ENCODE measurements around the gene FOXG1.

FOXG1 gene

GRCh38 chr14:28759653-28760313 lies 6.8 kb upstream of the FOXG1 start:
- in situ Hi-C loops (cut with HindIII; ENCODE audit: low pct_ligation_motif_present, low pct_unique_long_range_greater_than_20kb, low sequenced_read_pairs) = no loop called here

GRCh38 chr14:28760431-28760996 lies 6.1 kb upstream of the FOXG1 start:
- in situ Hi-C loops (cut with HindIII; ENCODE audit: low pct_ligation_motif_present, low pct_unique_long_range_greater_than_20kb, low sequenced_read_pairs) = no loop called here
- DNase-seq = no peak

More at GRCh38 chr14:28759653-28760313, 6.8 kb upstream of the FOXG1 start:
- no peak for DNase-seq

GRCh38 chr14:28761438-28762291 lies 4.9 kb upstream of the FOXG1 start:
- in situ Hi-C loops (cut with HindIII; ENCODE audit: low pct_ligation_motif_present, low pct_unique_long_range_greater_than_20kb, low sequenced_read_pairs) = no loop called here
- DNase-seq = no peak

- DNase-seq = no peak
- in situ Hi-C loops (cut with HindIII; ENCODE audit: low pct_ligation_motif_present, low pct_unique_long_range_greater_than_20kb, low sequenced_read_pairs) = no loop called here
These were observed 4.2 kb upstream of the FOXG1 start for GRCh38 chr14:28762303-28762954.

- in situ Hi-C loops (cut with HindIII; ENCODE audit: low pct_ligation_motif_present, low pct_unique_long_range_greater_than_20kb, low sequenced_read_pairs) = no loop called here
- DNase-seq = no peak
These were observed 3.6 kb upstream of the FOXG1 start for GRCh38 chr14:28762955-28763326.

- DNase-seq = no peak
These were observed 2.8 kb upstream of the FOXG1 start for GRCh38 chr14:28763751-28764256.

GRCh38 chr14:28764257-28765160 lies 2.1 kb upstream of the FOXG1 start:
- DNase-seq = no peak
- in situ Hi-C loops (cut with HindIII; ENCODE audit: low pct_ligation_motif_present, low pct_unique_long_range_greater_than_20kb, low sequenced_read_pairs) = no loop called here

More at GRCh38 chr14:28763751-28764256, 2.8 kb upstream of the FOXG1 start:
- in situ Hi-C loops (cut with HindIII; ENCODE audit: low pct_ligation_motif_present, low pct_unique_long_range_greater_than_20kb, low sequenced_read_pairs) = no loop called here

- no peak for DNase-seq
- in situ Hi-C loops (cut with HindIII; ENCODE audit: low pct_ligation_motif_present, low pct_unique_long_range_greater_than_20kb, low sequenced_read_pairs) = no loop called here
These were observed 1.3 kb upstream of the FOXG1 start for GRCh38 chr14:28765169-28765830.

- no peak for DNase-seq
These were observed 637 bp upstream of the FOXG1 start for GRCh38 chr14:28765831-28766468.

GRCh38 chr14:28767030-28767852 lies 654 bp downstream of the FOXG1 start:
- in situ Hi-C loops (cut with HindIII; ENCODE audit: low pct_ligation_motif_present, low pct_unique_long_range_greater_than_20kb, low sequenced_read_pairs) = no loop called here
- DNase-seq = no peak

More at GRCh38 chr14:28765831-28766468, 637 bp upstream of the FOXG1 start:
- in situ Hi-C loops (cut with HindIII; ENCODE audit: low pct_ligation_motif_present, low pct_unique_long_range_greater_than_20kb, low sequenced_read_pairs) = no loop called here

- in situ Hi-C loops (cut with HindIII; ENCODE audit: low pct_ligation_motif_present, low pct_unique_long_range_greater_than_20kb, low sequenced_read_pairs) = no loop called here
These were observed 1.5 kb downstream of the FOXG1 start for GRCh38 chr14:28767853-28768741.

GRCh38 chr14:28769276-28769880 lies 2.8 kb downstream of the FOXG1 start:
- no peak for DNase-seq
- in situ Hi-C loops (cut with HindIII; ENCODE audit: low pct_ligation_motif_present, low pct_unique_long_range_greater_than_20kb, low sequenced_read_pairs) = no loop called here

More at GRCh38 chr14:28767853-28768741, 1.5 kb downstream of the FOXG1 start:
- no peak for DNase-seq

- in situ Hi-C loops (cut with HindIII; ENCODE audit: low pct_ligation_motif_present, low pct_unique_long_range_greater_than_20kb, low sequenced_read_pairs) = no loop called here
- no peak for DNase-seq
These were observed 3.5 kb downstream of the FOXG1 start for GRCh38 chr14:28770061-28770460.

GRCh38 chr14:28770630-28771029 lies 4.0 kb downstream of the FOXG1 start:
- no peak for DNase-seq
- in situ Hi-C loops (cut with HindIII; ENCODE audit: low pct_ligation_motif_present, low pct_unique_long_range_greater_than_20kb, low sequenced_read_pairs) = no loop called here

GRCh38 chr14:28771168-28771567 lies 4.6 kb downstream of the FOXG1 start:
- no peak for DNase-seq
- in situ Hi-C loops (cut with HindIII; ENCODE audit: low pct_ligation_motif_present, low pct_unique_long_range_greater_than_20kb, low sequenced_read_pairs) = no loop called here
